Measurements from ENCODE around the gene CLK4. TPM values are rescaled to one million over a fixed set of nuclear protein-coding genes. Genes with fewer than 3 reads are reported as not detected.
A peak's percentile ranks its signal among the peaks of the same experiment; 100 is the strongest.
"Not testable (repeated sequence)": the region's sequence is repeated elsewhere in the genome, so short reads cannot be mapped to it uniquely, and the experiment has no call there.

Gene CLK4
- total and polyA plus RNA-seq, 2 experiments from 2014 or later = 15.3 to 18.1 TPM

GRCh38 chr5:178587763-178588611 lies 38.9 kb downstream of the CLK4 start:
- Histone ChIP-seq H3K27ac (ENCODE audit: low read depth) (no peak overlapping the region), H3K27me3 (ENCODE audit: insufficient read depth) (peaks cover 25% of the 10 kb centered on the region), H3K4me2 (peak overlapping the region; percentile 79), H3K4me1 (ENCODE audit: insufficient read depth) (peaks cover 18% of the 10 kb centered on the region), H3K9me2 (ENCODE audit: insufficient read depth) (no peaks in the 10 kb centered on the region), H2AFZ (0 out of 2 replicates have a peak overlapping the region, but pooled peaks have one; percentile 91), H3K79me2 (replicated peaks; ENCODE audit: insufficient read depth) (peaks cover 10% of the 10 kb centered on the region; the same call in 1 of the 2 replicates), H3K4me3 (peak overlapping the region; percentile 60), H4K20me1 (replicated peaks; ENCODE audit: insufficient read depth) (no peaks in the 10 kb centered on the region), H3F3A (replicated peaks; ENCODE audit: low read depth) (peaks cover 6% of the 10 kb centered on the region; the same call in 1 of the 2 replicates), H3K36me3 (ENCODE audit: insufficient read depth) (no peaks in the 10 kb centered on the region)
- ATAC-seq = no peak
- DNase-seq (ENCODE audit: low spot score) = no peak
- TF ChIP-seq STAT1 (IDR thresholded peaks at IDR 0.05; ENCODE audit: unreplicated experiment) (no peak), EZH2 (IDR thresholded peaks at IDR 0.05; ENCODE audit: low read depth, unreplicated experiment) (no peak), CTCF (conservative IDR thresholded peaks at IDR 0.05; ENCODE audit: low read depth in 2 of 2) (no peak), POLR2AphosphoS5 (IDR thresholded peaks at IDR 0.05; ENCODE audit: low read depth) (no peak)
- no peak overlapping the region for H3K27ac Mint-ChIP-seq
- peaks cover 34% of the 10 kb centered on the region for H3K4me1 Mint-ChIP-seq
- peaks cover 33% of the 10 kb centered on the region for H3K27me3 Mint-ChIP-seq (ENCODE audit: insufficient read depth, low read depth, poor library complexity)
- H3K9me3 Mint-ChIP-seq = peaks cover 3% of the 10 kb centered on the region
- no peaks in the 10 kb centered on the region; the same call in 2 of the 3 replicates for H3K36me3 Mint-ChIP-seq (ENCODE audit: low read depth)
- peak overlapping the region; percentile 71; the same call in 2 of the 3 replicates for H3K4me3 Mint-ChIP-seq

GRCh38 chr5:178586396-178586795 lies 40.5 kb downstream of the CLK4 start:
- DNase-seq (ENCODE audit: low spot score) = no peak
- Histone ChIP-seq H4K20me1 (replicated peaks; ENCODE audit: insufficient read depth) (no peaks in the 10 kb centered on the region), H3K4me1 (ENCODE audit: insufficient read depth) (peaks cover 18% of the 10 kb centered on the region), H2AFZ (no peak overlapping the region), H3K9me2 (ENCODE audit: insufficient read depth) (no peaks in the 10 kb centered on the region), H3K4me2 (no peak overlapping the region), H3F3A (replicated peaks; ENCODE audit: low read depth) (peaks cover 6% of the 10 kb centered on the region; the same call in 1 of the 2 replicates), H3K27me3 (ENCODE audit: insufficient read depth) (peaks cover 25% of the 10 kb centered on the region), H3K79me2 (replicated peaks; ENCODE audit: insufficient read depth) (peaks cover 10% of the 10 kb centered on the region; the same call in 1 of the 2 replicates), H3K4me3 (no peak overlapping the region), H3K36me3 (ENCODE audit: insufficient read depth) (no peaks in the 10 kb centered on the region), H3K27ac (ENCODE audit: low read depth) (no peak overlapping the region)
- no peak for ATAC-seq
- Mint-ChIP-seq H3K27ac (no peak overlapping the region), H3K27me3 (ENCODE audit: insufficient read depth, low read depth, poor library complexity) (peaks cover 28% of the 10 kb centered on the region), H3K9me3 (peaks cover 3% of the 10 kb centered on the region), H3K4me1 (peaks cover 30% of the 10 kb centered on the region), H3K36me3 (ENCODE audit: low read depth) (no peaks in the 10 kb centered on the region; the same call in 2 of the 3 replicates), H3K4me3 (no peak overlapping the region)
- TF ChIP-seq ZNF331 (CRISPR knock-in tag; IDR thresholded peaks at IDR 0.05; ENCODE audit: low read depth) (no peak), EZH2 (IDR thresholded peaks at IDR 0.05; ENCODE audit: low read depth, unreplicated experiment) (no peak), CREB1 (CRISPR knock-in tag; IDR thresholded peaks at IDR 0.05; ENCODE audit: low read depth) (no peak)

- not testable (repeated sequence) for H3K9me2 ChIP-seq (ENCODE audit: insufficient read depth); H3K4me3 Mint-ChIP-seq; H3F3A ChIP-seq (replicated peaks; ENCODE audit: low read depth); H2AFZ ChIP-seq; H4K20me1 ChIP-seq (replicated peaks; ENCODE audit: insufficient read depth); H3K27ac ChIP-seq (ENCODE audit: low read depth); H3K4me2 ChIP-seq; H3K79me2 ChIP-seq (replicated peaks; ENCODE audit: insufficient read depth); H3K4me3 ChIP-seq; H3K9me3 Mint-ChIP-seq; H3K36me3 Mint-ChIP-seq (ENCODE audit: low read depth); H3K27ac Mint-ChIP-seq; H3K36me3 ChIP-seq (ENCODE audit: insufficient read depth)
- Mint-ChIP-seq H3K4me1 (peaks cover 21% of the 10 kb centered on the region), H3K27me3 (ENCODE audit: insufficient read depth, low read depth, poor library complexity) (peaks cover 28% of the 10 kb centered on the region)
- H3K4me1 ChIP-seq (ENCODE audit: insufficient read depth) = peaks cover 18% of the 10 kb centered on the region
- H3K27me3 ChIP-seq (ENCODE audit: insufficient read depth) = peaks cover 25% of the 10 kb centered on the region
- DNase-seq (ENCODE audit: low spot score) = peak; percentile 30
- ATAC-seq = peak; percentile 9; the same call in 2 of the 3 replicates
These were observed 41.4 kb downstream of the CLK4 start for GRCh38 chr5:178585421-178585820.

Data from GM23338 (cell line).